Measurements from ENCODE around the gene DLG5. TPM values are rescaled to one million over a fixed set of nuclear protein-coding genes. Genes with fewer than 3 reads are reported as not detected.

The DLG5 gene
- total RNA-seq, 3 donors from 2014 or later, result 28.9 to 78.3 (median 35.1) TPM

GRCh38 chr10:77789016-77789415, 137.5 kb downstream of the DLG5 start:
- intact Hi-C loops (cut with DNase I, micrococcal nuclease), result no loop called here
- no peak for DNase-seq
- Histone ChIP-seq H3K9me3 (no peaks in the 10 kb centered on the region), H3K4me1 (ENCODE audit: low read depth) (no peaks in the 10 kb centered on the region), H3K4me3 (no peak overlapping the region), H3K36me3 (ENCODE audit: low read depth) (no peaks in the 10 kb centered on the region)
- TF ChIP-seq CTCF (IDR thresholded peaks at IDR 0.05), result no peak
- ATAC-seq, result no peak

- no peak for TF ChIP-seq CTCF (IDR thresholded peaks at IDR 0.05)
- no peaks in the 10 kb centered on the region for H3K9me3 ChIP-seq
- intact Hi-C loops (cut with DNase I, micrococcal nuclease), result no loop called here
- ATAC-seq, result no peak
- no peaks in the 10 kb centered on the region for H3K36me3 ChIP-seq (ENCODE audit: low read depth)
- DNase-seq, result no peak
- H3K4me3 ChIP-seq, result no peak overlapping the region
- H3K4me1 ChIP-seq (ENCODE audit: low read depth), result no peaks in the 10 kb centered on the region
These were observed 138.0 kb downstream of the DLG5 start for GRCh38 chr10:77788496-77789010.

GRCh38 chr10:77787440-77787839, 139.1 kb downstream of the DLG5 start:
- ATAC-seq, result no peak
- no peaks in the 10 kb centered on the region for H3K9me3 ChIP-seq
- no peaks in the 10 kb centered on the region for H3K4me1 ChIP-seq (ENCODE audit: low read depth)
- DNase-seq, result no peak
- H3K36me3 ChIP-seq (ENCODE audit: low read depth), result no peaks in the 10 kb centered on the region
- no peak for TF ChIP-seq CTCF (IDR thresholded peaks at IDR 0.05)
- H3K4me3 ChIP-seq, result no peak overlapping the region
- intact Hi-C loops (cut with DNase I, micrococcal nuclease), result no loop called here

- no peak for TF ChIP-seq CTCF (IDR thresholded peaks at IDR 0.05)
- Histone ChIP-seq H3K4me1 (ENCODE audit: low read depth) (no peaks in the 10 kb centered on the region), H3K4me3 (no peak overlapping the region), H3K36me3 (ENCODE audit: low read depth) (no peaks in the 10 kb centered on the region), H3K9me3 (no peaks in the 10 kb centered on the region)
- intact Hi-C loops (cut with DNase I, micrococcal nuclease), result no loop called here
- no peak for DNase-seq
- ATAC-seq, result no peak
These were observed 141.7 kb downstream of the DLG5 start for GRCh38 chr10:77784856-77785255.

- intact Hi-C loops (cut with DNase I, micrococcal nuclease), result no loop called here
- no peak for TF ChIP-seq CTCF (IDR thresholded peaks at IDR 0.05)
- Histone ChIP-seq H3K36me3 (ENCODE audit: low read depth) (no peaks in the 10 kb centered on the region), H3K4me1 (ENCODE audit: low read depth) (no peaks in the 10 kb centered on the region), H3K9me3 (no peaks in the 10 kb centered on the region), H3K4me3 (no peak overlapping the region)
- DNase-seq (no peak), ATAC-seq (no peak)
These were observed 144.1 kb downstream of the DLG5 start for GRCh38 chr10:77782328-77783061.

All from mucosa of descending colon (tissue), 3 donors.